ENCODE results near the gene SF3B6.

The SF3B6 gene

GRCh38 chr2:24026233-24026632 is 49.9 kb downstream of the SF3B6 start:
- no peak overlapping the region for H3K4me3 Mint-ChIP-seq
- H3K9me3 Mint-ChIP-seq = no peaks in the 10 kb centered on the region
- H3K4me1 Mint-ChIP-seq (ENCODE audit: low read depth) = peaks cover 3% of the 10 kb centered on the region
- DNase-seq (ENCODE audit: low spot score) = no peak
- H3K27me3 Mint-ChIP-seq (ENCODE audit: low read depth) = no peaks in the 10 kb centered on the region
- no peak overlapping the region for H3K27ac Mint-ChIP-seq
- H3K36me3 Mint-ChIP-seq (ENCODE audit: low read depth) = peaks cover 20% of the 10 kb centered on the region

- Mint-ChIP-seq H3K36me3 (ENCODE audit: low read depth) (peaks cover 15% of the 10 kb centered on the region), H3K4me1 (ENCODE audit: low read depth) (no peaks in the 10 kb centered on the region), H3K9me3 (no peaks in the 10 kb centered on the region), H3K27me3 (ENCODE audit: low read depth) (no peaks in the 10 kb centered on the region), H3K4me3 (no peak overlapping the region), H3K27ac (no peak overlapping the region)
- no peak for DNase-seq (ENCODE audit: low spot score)
These were observed 51.0 kb downstream of the SF3B6 start for GRCh38 chr2:24024996-24025663.

GRCh38 chr2:24024018-24024417 is 52.1 kb downstream of the SF3B6 start:
- Mint-ChIP-seq H3K4me3 (no peak overlapping the region), H3K36me3 (ENCODE audit: low read depth) (peaks cover 7% of the 10 kb centered on the region), H3K27ac (no peak overlapping the region), H3K9me3 (no peaks in the 10 kb centered on the region), H3K4me1 (ENCODE audit: low read depth) (no peaks in the 10 kb centered on the region), H3K27me3 (ENCODE audit: low read depth) (no peaks in the 10 kb centered on the region)
- DNase-seq (ENCODE audit: low spot score) = no peak

- no peaks in the 10 kb centered on the region for H3K27me3 Mint-ChIP-seq (ENCODE audit: low read depth)
- no peak for DNase-seq (ENCODE audit: low spot score)
- no peaks in the 10 kb centered on the region for H3K9me3 Mint-ChIP-seq
- no peak overlapping the region for H3K27ac Mint-ChIP-seq
- no peak overlapping the region for H3K4me3 Mint-ChIP-seq
- no peaks in the 10 kb centered on the region for H3K4me1 Mint-ChIP-seq (ENCODE audit: low read depth)
- H3K36me3 Mint-ChIP-seq (ENCODE audit: low read depth) = peaks cover 2% of the 10 kb centered on the region
These were observed 53.1 kb downstream of the SF3B6 start for GRCh38 chr2:24022975-24023575.

GRCh38 chr2:24022324-24022974 is 53.7 kb downstream of the SF3B6 start:
- H3K36me3 Mint-ChIP-seq (ENCODE audit: low read depth) = peaks cover 1% of the 10 kb centered on the region
- DNase-seq (ENCODE audit: low spot score) = no peak
- H3K9me3 Mint-ChIP-seq = no peaks in the 10 kb centered on the region
- no peaks in the 10 kb centered on the region for H3K4me1 Mint-ChIP-seq (ENCODE audit: low read depth)
- H3K4me3 Mint-ChIP-seq = no peak overlapping the region
- H3K27me3 Mint-ChIP-seq (ENCODE audit: low read depth) = no peaks in the 10 kb centered on the region
- no peak overlapping the region for H3K27ac Mint-ChIP-seq

- no peak for DNase-seq (ENCODE audit: low spot score)
- Mint-ChIP-seq H3K9me3 (no peaks in the 10 kb centered on the region), H3K4me3 (no peak overlapping the region)
These were observed 54.8 kb downstream of the SF3B6 start for GRCh38 chr2:24021122-24021998.

GRCh38 chr2:24020244-24020643 is 55.9 kb downstream of the SF3B6 start:
- H3K27me3 Mint-ChIP-seq (ENCODE audit: low read depth) = no peaks in the 10 kb centered on the region
- no peaks in the 10 kb centered on the region for H3K4me1 Mint-ChIP-seq (ENCODE audit: low read depth)
- no peak overlapping the region for H3K4me3 Mint-ChIP-seq
- no peak for DNase-seq (ENCODE audit: low spot score)
- H3K27ac Mint-ChIP-seq = no peak overlapping the region
- no peaks in the 10 kb centered on the region for H3K36me3 Mint-ChIP-seq (ENCODE audit: low read depth)
- H3K9me3 Mint-ChIP-seq = no peaks in the 10 kb centered on the region

More at GRCh38 chr2:24021122-24021998, 54.8 kb downstream of the SF3B6 start:
- Mint-ChIP-seq H3K27me3 (ENCODE audit: low read depth) (no peaks in the 10 kb centered on the region), H3K36me3 (ENCODE audit: low read depth) (no peaks in the 10 kb centered on the region), H3K4me1 (ENCODE audit: low read depth) (no peaks in the 10 kb centered on the region), H3K27ac (no peak overlapping the region)

- Mint-ChIP-seq H3K4me1 (ENCODE audit: low read depth) (no peaks in the 10 kb centered on the region), H3K4me3 (no peak overlapping the region), H3K36me3 (ENCODE audit: low read depth) (no peaks in the 10 kb centered on the region), H3K27ac (no peak overlapping the region), H3K27me3 (ENCODE audit: low read depth) (no peaks in the 10 kb centered on the region), H3K9me3 (no peaks in the 10 kb centered on the region)
- no peak for DNase-seq (ENCODE audit: low spot score)
These were observed 56.4 kb downstream of the SF3B6 start for GRCh38 chr2:24019729-24020128.

GRCh38 chr2:24018241-24018640 is 57.9 kb downstream of the SF3B6 start:
- Mint-ChIP-seq H3K4me1 (ENCODE audit: low read depth) (no peaks in the 10 kb centered on the region), H3K4me3 (no peak overlapping the region), H3K9me3 (no peaks in the 10 kb centered on the region), H3K27me3 (ENCODE audit: low read depth) (no peaks in the 10 kb centered on the region), H3K27ac (no peak overlapping the region), H3K36me3 (ENCODE audit: low read depth) (no peaks in the 10 kb centered on the region)
- DNase-seq (ENCODE audit: low spot score) = no peak

GRCh38 chr2:24017711-24018110 is 58.4 kb downstream of the SF3B6 start:
- no peaks in the 10 kb centered on the region for H3K36me3 Mint-ChIP-seq (ENCODE audit: low read depth)
- DNase-seq (ENCODE audit: low spot score) = no peak
- no peaks in the 10 kb centered on the region for H3K9me3 Mint-ChIP-seq
- H3K4me3 Mint-ChIP-seq = no peak overlapping the region
- peaks cover 1% of the 10 kb centered on the region for H3K27me3 Mint-ChIP-seq (ENCODE audit: low read depth)
- no peaks in the 10 kb centered on the region for H3K4me1 Mint-ChIP-seq (ENCODE audit: low read depth)
- H3K27ac Mint-ChIP-seq = no peak overlapping the region

All from T-helper 2 cell treated with Interferon-gamma antibody and Interleukin-4, amounts not matched to agents 5 μg/mL and 100 μg/mL, for 36 hours (primary cell).